SK-N-SH treated with all-trans-retinoic acid at 6 μM for 48 hours (cell line): ENCODE measurements around the gene CACNA2D4.

ENCODE experiments used
- ATAC-seq: fragments of 200-7000 bp; cut with Tn5 transposase; 3 replicates; pipeline ENCODE4 v1.9.1; 2020; ENCODE audit warnings: mild to moderate bottlenecking, moderate library complexity
- ARNTL ChIP-seq: fragments of 450-650 bp; formaldehyde crosslinking; IDR thresholded peaks from 2 replicates; pipeline ENCODE4 v1.5.0; 2020; ENCODE audit warnings: low read depth, mild to moderate bottlenecking, moderate library complexity, borderline replicate concordance
- BACH2 ChIP-seq: fragments of 250-450 bp; sonication (Bioruptor Pico); IDR thresholded peaks from 2 replicates; pipeline ENCODE4 v1.9.0; 2021; ENCODE audit warnings: mild to moderate bottlenecking, borderline replicate concordance
- CSDC2 ChIP-seq: fragments of 250-450 bp; sonication (Bioruptor Pico); IDR thresholded peaks from 2 replicates; pipeline ENCODE4 v1.5.0; 2020; ENCODE audit warnings: mild to moderate bottlenecking, moderate library complexity
- ESRRG ChIP-seq: fragments of 250-450 bp; sonication (Bioruptor Pico); IDR thresholded peaks from 2 replicates; pipeline ENCODE4 v1.6.1; 2021; ENCODE audit warnings: mild to moderate bottlenecking
- ISL1 ChIP-seq: fragments of 250-450 bp; sonication (Bioruptor Pico); IDR thresholded peaks from 2 replicates; pipeline ENCODE4 v2.1.2; 2022; ENCODE audit warnings: mild to moderate bottlenecking, moderate library complexity
- OSR1 ChIP-seq: fragments of 250-450 bp; sonication (Bioruptor Pico); IDR thresholded peaks from 2 replicates; pipeline ENCODE4 v1.8.0; 2022; ENCODE audit warnings: moderate library complexity, mild to moderate bottlenecking, inconsistent platforms
- PPARA ChIP-seq: fragments of 250-450 bp; sonication (Bioruptor Pico); IDR thresholded peaks from 2 replicates; pipeline ENCODE4 v1.5.0; 2020; ENCODE audit warnings: mild to moderate bottlenecking, borderline replicate concordance
- RARB ChIP-seq: fragments of 250-450 bp; sonication (Bioruptor Pico); IDR thresholded peaks from 2 replicates; pipeline ENCODE4 v1.8.0; 2021; ENCODE audit warnings: mild to moderate bottlenecking, moderate library complexity
- SNAI2 ChIP-seq: fragments of 250-450 bp; sonication (Bioruptor Pico); IDR thresholded peaks from 2 replicates; pipeline ENCODE4 v1.5.0; 2020; ENCODE audit warnings: mild to moderate bottlenecking, moderate library complexity
- TCF4 ChIP-seq: fragments of 250-450 bp; sonication (Bioruptor Pico); IDR thresholded peaks from 2 replicates; pipeline ENCODE4 v1.8.0; 2021; ENCODE audit warnings: mild to moderate bottlenecking, moderate library complexity, borderline replicate concordance
- TOX ChIP-seq: fragments of 250-450 bp; sonication (Bioruptor Pico); IDR thresholded peaks from 2 replicates; pipeline ENCODE4 v1.8.0; 2021; ENCODE audit warnings: mild to moderate bottlenecking, moderate library complexity, borderline replicate concordance
- ZC3H10 ChIP-seq: fragments of 250-450 bp; sonication (Bioruptor Pico); IDR thresholded peaks from 2 replicates; pipeline ENCODE4 v1.5.1; 2021; ENCODE audit warnings: mild to moderate bottlenecking, moderate library complexity
- ZFP3 ChIP-seq: fragments of 250-450 bp; sonication (Bioruptor Pico); IDR thresholded peaks from 2 replicates; pipeline ENCODE4 v1.5.0; 2020; ENCODE audit warnings: mild to moderate bottlenecking, moderate library complexity
- ZFP30 ChIP-seq: fragments of 450-650 bp; formaldehyde crosslinking; IDR thresholded peaks from 2 replicates; pipeline ENCODE4 v1.5.0; 2022; ENCODE audit warnings: mild to moderate bottlenecking, moderate library complexity
- ZNF565 ChIP-seq: fragments of 450-650 bp; formaldehyde crosslinking; conservative IDR thresholded peaks from 2 replicates; pipeline ENCODE4 v1.5.0; 2020; ENCODE audit warnings: low read depth, mild to moderate bottlenecking, moderate library complexity
- ZNF70 ChIP-seq: fragments of 450-650 bp; formaldehyde crosslinking; IDR thresholded peaks from 2 replicates; pipeline ENCODE4 v1.5.0; 2020; ENCODE audit warnings: mild to moderate bottlenecking, moderate library complexity
- TF ChIP-seq, protein P1 (sequence below): fragments of 250-450 bp; sonication (Bioruptor Pico); IDR thresholded peaks from 2 replicates; pipeline ENCODE4 v1.5.1; 2020; ENCODE audit warnings: low read depth, mild to moderate bottlenecking, moderate library complexity
- TF ChIP-seq, protein P2 (sequence below): fragments of 250-450 bp; sonication (Bioruptor Pico); IDR thresholded peaks from 2 replicates; pipeline ENCODE4 v1.8.0; 2020; ENCODE audit warnings: mild to moderate bottlenecking, moderate library complexity, borderline replicate concordance
- TF ChIP-seq, protein P3 (sequence below): fragments of 250-450 bp; sonication (Bioruptor Pico); IDR thresholded peaks from 2 replicates; pipeline ENCODE4 v1.8.0; 2021; ENCODE audit warnings: low read depth, mild to moderate bottlenecking, moderate library complexity, borderline replicate concordance
- TF ChIP-seq, protein P4 (sequence below): fragments of 250-450 bp; sonication (Bioruptor Pico); IDR thresholded peaks from 2 replicates; pipeline ENCODE4 v1.5.0; 2020; ENCODE audit warnings: mild to moderate bottlenecking, moderate library complexity

CACNA2D4 gene

DNA sequence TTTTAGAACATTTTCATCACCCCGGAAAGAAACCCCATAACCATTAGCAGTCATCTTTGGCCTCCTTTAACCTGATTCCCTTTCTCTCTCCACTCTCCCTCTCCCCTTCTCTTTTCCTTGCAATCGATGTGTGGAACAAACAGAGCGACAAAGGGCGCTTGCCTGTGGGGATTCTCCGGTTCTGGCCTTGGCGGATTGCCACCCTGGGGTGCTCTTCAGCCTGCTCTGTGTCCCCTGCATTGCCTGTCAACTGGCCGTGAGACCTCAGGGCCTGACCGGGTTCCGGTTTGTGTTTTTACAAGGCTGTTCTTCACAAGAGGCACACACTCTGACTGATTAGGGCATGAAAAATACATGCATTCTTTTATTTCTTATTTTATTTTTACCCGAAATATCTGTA lies 70.3 kb downstream of the CACNA2D4 start:
- TF ChIP-seq ISL1 (CRISPR knock-in tag), result no peak
- no peak for TF ChIP-seq TCF4 (CRISPR knock-in tag)
- TF ChIP-seq, protein P1, sequence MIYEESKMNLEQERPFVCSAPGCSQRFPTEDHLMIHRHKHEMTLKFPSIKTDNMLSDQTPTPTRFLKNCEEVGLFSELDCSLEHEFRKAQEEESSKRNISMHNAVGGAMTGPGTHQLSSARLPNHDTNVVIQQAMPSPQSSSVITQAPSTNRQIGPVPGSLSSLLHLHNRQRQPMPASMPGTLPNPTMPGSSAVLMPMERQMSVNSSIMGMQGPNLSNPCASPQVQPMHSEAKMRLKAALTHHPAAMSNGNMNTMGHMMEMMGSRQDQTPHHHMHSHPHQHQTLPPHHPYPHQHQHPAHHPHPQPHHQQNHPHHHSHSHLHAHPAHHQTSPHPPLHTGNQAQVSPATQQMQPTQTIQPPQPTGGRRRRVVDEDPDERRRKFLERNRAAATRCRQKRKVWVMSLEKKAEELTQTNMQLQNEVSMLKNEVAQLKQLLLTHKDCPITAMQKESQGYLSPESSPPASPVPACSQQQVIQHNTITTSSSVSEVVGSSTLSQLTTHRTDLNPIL, result no peak
- no peak for TF ChIP-seq RARB (CRISPR knock-in tag)
- TF ChIP-seq ARNTL (CRISPR knock-in tag), result no peak
- no peak for TF ChIP-seq ZNF565 (CRISPR knock-in tag)
- TF ChIP-seq, protein P2, sequence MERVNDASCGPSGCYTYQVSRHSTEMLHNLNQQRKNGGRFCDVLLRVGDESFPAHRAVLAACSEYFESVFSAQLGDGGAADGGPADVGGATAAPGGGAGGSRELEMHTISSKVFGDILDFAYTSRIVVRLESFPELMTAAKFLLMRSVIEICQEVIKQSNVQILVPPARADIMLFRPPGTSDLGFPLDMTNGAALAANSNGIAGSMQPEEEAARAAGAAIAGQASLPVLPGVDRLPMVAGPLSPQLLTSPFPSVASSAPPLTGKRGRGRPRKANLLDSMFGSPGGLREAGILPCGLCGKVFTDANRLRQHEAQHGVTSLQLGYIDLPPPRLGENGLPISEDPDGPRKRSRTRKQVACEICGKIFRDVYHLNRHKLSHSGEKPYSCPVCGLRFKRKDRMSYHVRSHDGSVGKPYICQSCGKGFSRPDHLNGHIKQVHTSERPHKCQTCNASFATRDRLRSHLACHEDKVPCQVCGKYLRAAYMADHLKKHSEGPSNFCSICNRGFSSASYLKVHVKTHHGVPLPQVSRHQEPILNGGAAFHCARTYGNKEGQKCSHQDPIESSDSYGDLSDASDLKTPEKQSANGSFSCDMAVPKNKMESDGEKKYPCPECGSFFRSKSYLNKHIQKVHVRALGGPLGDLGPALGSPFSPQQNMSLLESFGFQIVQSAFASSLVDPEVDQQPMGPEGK, result no peak
- TF ChIP-seq, protein P3, sequence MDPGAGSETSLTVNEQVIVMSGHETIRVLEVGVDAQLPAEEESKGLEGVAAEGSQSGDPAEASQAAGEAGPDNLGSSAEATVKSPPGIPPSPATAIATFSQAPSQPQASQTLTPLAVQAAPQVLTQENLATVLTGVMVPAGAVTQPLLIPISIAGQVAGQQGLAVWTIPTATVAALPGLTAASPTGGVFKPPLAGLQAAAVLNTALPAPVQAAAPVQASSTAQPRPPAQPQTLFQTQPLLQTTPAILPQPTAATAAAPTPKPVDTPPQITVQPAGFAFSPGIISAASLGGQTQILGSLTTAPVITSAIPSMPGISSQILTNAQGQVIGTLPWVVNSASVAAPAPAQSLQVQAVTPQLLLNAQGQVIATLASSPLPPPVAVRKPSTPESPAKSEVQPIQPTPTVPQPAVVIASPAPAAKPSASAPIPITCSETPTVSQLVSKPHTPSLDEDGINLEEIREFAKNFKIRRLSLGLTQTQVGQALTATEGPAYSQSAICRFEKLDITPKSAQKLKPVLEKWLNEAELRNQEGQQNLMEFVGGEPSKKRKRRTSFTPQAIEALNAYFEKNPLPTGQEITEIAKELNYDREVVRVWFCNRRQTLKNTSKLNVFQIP (CRISPR knock-in tag), result no peak
- no peak for TF ChIP-seq BACH2 (CRISPR knock-in tag)
- no peak for TF ChIP-seq ZFP3
- no peak for TF ChIP-seq ZNF70 (CRISPR knock-in tag)
- no peak for TF ChIP-seq CSDC2 (CRISPR knock-in tag)
- no peak for TF ChIP-seq ZC3H10 (CRISPR knock-in tag)
- no peak for TF ChIP-seq ZFP30 (CRISPR knock-in tag)
- no peak for TF ChIP-seq SNAI2 (CRISPR knock-in tag)
- TF ChIP-seq TOX, result no peak
- TF ChIP-seq ESRRG (CRISPR knock-in tag), result no peak
- TF ChIP-seq, all 23 proteins: peak for 0
- ATAC-seq, result no peak

DNA sequence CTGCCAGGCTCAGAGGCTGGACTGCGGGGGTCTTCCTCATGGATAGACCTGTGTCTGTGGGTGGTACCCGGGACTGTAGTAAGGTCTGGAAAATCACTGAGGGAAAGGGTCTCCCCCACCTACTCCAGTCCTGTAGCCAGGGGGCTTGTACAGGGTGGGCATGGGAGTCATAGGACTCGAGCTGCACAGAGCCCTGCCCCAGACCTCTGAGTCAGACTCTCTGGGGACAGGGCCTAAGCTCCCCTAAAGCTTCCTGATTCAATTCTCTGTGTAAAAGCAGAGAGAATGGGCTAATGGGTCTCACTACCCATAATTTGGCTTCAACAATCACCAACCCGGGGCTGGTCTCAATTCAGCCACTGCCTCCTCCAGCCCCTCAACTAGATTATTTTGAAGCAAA lies 71.0 kb downstream of the CACNA2D4 start:
- TF ChIP-seq ZNF70 (CRISPR knock-in tag) (no peak), ZFP30 (CRISPR knock-in tag) (no peak), OSR1 (CRISPR knock-in tag) (no peak), ARNTL (CRISPR knock-in tag) (no peak), ZNF565 (CRISPR knock-in tag) (no peak), ZC3H10 (CRISPR knock-in tag) (no peak), PPARA (CRISPR knock-in tag) (no peak), TCF4 (CRISPR knock-in tag) (no peak), BACH2 (CRISPR knock-in tag) (no peak), SNAI2 (CRISPR knock-in tag) (no peak), TOX (no peak), ESRRG (CRISPR knock-in tag) (no peak), ISL1 (CRISPR knock-in tag) (no peak)
- TF ChIP-seq, protein P4, sequence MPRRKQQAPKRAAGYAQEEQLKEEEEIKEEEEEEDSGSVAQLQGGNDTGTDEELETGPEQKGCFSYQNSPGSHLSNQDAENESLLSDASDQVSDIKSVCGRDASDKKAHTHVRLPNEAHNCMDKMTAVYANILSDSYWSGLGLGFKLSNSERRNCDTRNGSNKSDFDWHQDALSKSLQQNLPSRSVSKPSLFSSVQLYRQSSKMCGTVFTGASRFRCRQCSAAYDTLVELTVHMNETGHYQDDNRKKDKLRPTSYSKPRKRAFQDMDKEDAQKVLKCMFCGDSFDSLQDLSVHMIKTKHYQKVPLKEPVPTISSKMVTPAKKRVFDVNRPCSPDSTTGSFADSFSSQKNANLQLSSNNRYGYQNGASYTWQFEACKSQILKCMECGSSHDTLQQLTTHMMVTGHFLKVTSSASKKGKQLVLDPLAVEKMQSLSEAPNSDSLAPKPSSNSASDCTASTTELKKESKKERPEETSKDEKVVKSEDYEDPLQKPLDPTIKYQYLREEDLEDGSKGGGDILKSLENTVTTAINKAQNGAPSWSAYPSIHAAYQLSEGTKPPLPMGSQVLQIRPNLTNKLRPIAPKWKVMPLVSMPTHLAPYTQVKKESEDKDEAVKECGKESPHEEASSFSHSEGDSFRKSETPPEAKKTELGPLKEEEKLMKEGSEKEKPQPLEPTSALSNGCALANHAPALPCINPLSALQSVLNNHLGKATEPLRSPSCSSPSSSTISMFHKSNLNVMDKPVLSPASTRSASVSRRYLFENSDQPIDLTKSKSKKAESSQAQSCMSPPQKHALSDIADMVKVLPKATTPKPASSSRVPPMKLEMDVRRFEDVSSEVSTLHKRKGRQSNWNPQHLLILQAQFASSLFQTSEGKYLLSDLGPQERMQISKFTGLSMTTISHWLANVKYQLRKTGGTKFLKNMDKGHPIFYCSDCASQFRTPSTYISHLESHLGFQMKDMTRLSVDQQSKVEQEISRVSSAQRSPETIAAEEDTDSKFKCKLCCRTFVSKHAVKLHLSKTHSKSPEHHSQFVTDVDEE (CRISPR knock-in tag), result no peak
- TF ChIP-seq, protein P1, result no peak
- no peak for ATAC-seq
